ENCODE measurements around the gene MAPK10. TPM values are rescaled to one million over a fixed set of nuclear protein-coding genes. Genes with fewer than 3 reads are reported as not detected.

The MAPK10 gene
- total RNA-seq, 6 experiments from 2014 or later = 0.79 to 1.8 (median 1.1) TPM

DNA sequence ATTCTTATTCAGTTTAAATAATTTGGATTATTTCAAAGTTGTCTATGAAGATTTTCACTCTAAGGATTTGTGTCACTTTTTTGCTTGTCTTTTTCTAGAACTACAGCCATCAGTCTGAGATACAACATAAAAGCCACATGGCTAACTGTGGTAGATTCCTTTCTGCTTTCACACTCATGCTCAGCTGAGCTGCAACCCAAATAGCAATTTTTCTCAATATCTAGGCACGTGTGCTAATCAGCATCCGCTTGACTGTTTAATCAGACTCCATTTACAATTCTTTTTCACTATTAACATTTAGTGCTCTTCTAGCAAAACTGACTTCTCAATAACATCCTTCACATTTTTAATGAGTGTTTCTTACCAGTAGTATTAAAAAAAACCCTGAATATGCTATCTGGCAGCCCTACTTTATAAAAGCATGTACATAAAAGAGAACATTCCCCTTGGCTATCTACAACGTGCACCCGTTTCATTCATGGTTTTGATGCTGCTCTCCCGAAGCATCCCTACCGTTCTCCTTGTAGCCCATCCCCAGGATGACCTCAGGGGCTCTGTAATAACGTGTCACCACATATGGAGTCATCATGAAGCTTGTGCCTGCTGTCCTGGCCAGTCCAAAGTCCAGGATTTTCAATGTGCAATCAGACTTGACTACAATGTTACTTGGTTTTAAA, 259.2 kb downstream of the MAPK10 start:
- no peaks in the 10 kb centered on the region for H3K27me3 Mint-ChIP-seq (ENCODE audit: insufficient read depth)
- no peak overlapping the region for H3K4me3 Mint-ChIP-seq
- H3K9me3 Mint-ChIP-seq = no peaks in the 10 kb centered on the region
- no peaks in the 10 kb centered on the region for H3K36me3 Mint-ChIP-seq (ENCODE audit: low read depth)
- no peak overlapping the region for H3K27ac Mint-ChIP-seq
- no peak for DNase-seq
- peaks cover 5% of the 10 kb centered on the region; the same call in 1 of the 2 replicates for H3K4me1 Mint-ChIP-seq (ENCODE audit: low read depth)
- TF ChIP-seq, protein P1, sequence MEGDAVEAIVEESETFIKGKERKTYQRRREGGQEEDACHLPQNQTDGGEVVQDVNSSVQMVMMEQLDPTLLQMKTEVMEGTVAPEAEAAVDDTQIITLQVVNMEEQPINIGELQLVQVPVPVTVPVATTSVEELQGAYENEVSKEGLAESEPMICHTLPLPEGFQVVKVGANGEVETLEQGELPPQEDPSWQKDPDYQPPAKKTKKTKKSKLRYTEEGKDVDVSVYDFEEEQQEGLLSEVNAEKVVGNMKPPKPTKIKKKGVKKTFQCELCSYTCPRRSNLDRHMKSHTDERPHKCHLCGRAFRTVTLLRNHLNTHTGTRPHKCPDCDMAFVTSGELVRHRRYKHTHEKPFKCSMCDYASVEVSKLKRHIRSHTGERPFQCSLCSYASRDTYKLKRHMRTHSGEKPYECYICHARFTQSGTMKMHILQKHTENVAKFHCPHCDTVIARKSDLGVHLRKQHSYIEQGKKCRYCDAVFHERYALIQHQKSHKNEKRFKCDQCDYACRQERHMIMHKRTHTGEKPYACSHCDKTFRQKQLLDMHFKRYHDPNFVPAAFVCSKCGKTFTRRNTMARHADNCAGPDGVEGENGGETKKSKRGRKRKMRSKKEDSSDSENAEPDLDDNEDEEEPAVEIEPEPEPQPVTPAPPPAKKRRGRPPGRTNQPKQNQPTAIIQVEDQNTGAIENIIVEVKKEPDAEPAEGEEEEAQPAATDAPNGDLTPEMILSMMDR (IDR thresholded peaks at IDR 0.05) = no peak

- Mint-ChIP-seq H3K27ac (no peak overlapping the region), H3K36me3 (ENCODE audit: low read depth) (no peaks in the 10 kb centered on the region), H3K9me3 (no peaks in the 10 kb centered on the region), H3K27me3 (ENCODE audit: insufficient read depth) (no peaks in the 10 kb centered on the region), H3K4me3 (no peak overlapping the region), H3K4me1 (ENCODE audit: low read depth) (peaks cover 5% of the 10 kb centered on the region; the same call in 1 of the 2 replicates)
- DNase-seq = no peak
- TF ChIP-seq, protein P1 (IDR thresholded peaks at IDR 0.05) = no peak
Measured at GRCh38 chr4:86099348-86099747, 260.5 kb downstream of the MAPK10 start.

DNA sequence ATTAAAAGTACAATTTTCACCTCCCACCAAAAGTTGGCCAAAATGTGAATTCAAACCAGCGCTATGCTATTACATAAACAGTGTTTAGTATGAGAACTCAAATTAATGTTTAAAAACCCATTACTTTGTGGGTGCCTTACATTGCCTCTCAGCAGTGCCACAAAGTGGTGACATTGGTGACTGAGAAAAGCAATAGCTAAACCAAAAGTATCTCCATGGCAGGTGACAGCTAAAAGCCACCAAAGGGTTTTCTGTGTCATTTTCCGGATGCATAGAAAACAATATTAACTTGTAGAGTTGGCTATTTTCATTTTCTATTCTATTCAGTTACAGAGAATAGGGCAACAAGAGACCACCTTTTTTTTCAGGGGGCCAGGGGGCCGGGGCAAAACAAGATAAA, 261.2 kb downstream of the MAPK10 start:
- no peak for DNase-seq
- TF ChIP-seq, protein P1 (IDR thresholded peaks at IDR 0.05) = no peak
- Mint-ChIP-seq H3K27ac (no peak overlapping the region), H3K9me3 (no peaks in the 10 kb centered on the region), H3K36me3 (ENCODE audit: low read depth) (no peaks in the 10 kb centered on the region), H3K27me3 (ENCODE audit: insufficient read depth) (no peaks in the 10 kb centered on the region), H3K4me3 (no peak overlapping the region), H3K4me1 (ENCODE audit: low read depth) (peaks cover 5% of the 10 kb centered on the region; the same call in 1 of the 2 replicates)

DNA sequence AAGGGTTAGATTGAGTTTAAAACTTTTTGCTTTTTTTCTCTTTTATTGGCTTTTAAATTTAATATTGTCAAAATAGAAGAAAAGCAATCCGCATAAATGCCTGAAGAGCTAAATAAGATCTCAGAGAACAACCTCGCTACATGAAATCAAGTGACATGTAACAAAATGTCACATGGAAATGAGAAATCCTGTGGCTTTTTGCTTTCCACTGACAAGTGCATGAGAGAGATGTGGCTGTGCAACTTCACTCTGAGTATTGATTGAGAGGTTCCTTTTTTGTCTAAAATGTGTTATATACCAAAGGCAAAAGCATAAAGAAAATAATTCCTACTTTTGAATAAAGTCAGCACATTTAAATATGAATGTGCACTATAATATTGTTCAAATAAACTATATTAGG, 263.5 kb downstream of the MAPK10 start:
- Mint-ChIP-seq H3K36me3 (ENCODE audit: low read depth) (no peaks in the 10 kb centered on the region), H3K4me3 (no peak overlapping the region), H3K27ac (no peak overlapping the region), H3K27me3 (ENCODE audit: insufficient read depth) (no peaks in the 10 kb centered on the region), H3K9me3 (no peaks in the 10 kb centered on the region), H3K4me1 (ENCODE audit: low read depth) (peaks cover 16% of the 10 kb centered on the region)
- no peak for DNase-seq
- TF ChIP-seq, protein P1 (IDR thresholded peaks at IDR 0.05) = no peak

DNA sequence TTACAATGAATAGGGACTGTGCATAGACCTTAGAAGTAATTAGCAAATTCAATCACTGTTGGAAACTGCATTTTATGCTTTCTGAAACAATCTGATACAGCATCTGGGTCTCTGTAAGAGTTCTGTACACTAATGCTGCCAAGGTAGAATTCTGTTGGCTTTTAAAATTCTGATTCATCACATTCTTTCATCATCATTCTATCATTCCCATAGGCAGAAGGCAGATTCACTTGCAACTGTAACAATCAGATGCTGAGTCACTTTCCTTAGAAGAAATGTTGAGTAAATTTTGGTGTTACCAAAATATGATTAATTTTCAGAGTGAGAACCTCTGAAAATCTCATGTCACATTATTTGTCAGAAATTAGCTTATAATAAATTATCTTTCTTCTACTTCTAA, 267.2 kb downstream of the MAPK10 start:
- DNase-seq = peak; percentile 73
- no peaks in the 10 kb centered on the region for H3K36me3 Mint-ChIP-seq (ENCODE audit: low read depth)
- H3K4me3 Mint-ChIP-seq = no peak overlapping the region
- TF ChIP-seq, protein P1 (IDR thresholded peaks at IDR 0.05) = no peak
- peaks cover 11% of the 10 kb centered on the region for H3K4me1 Mint-ChIP-seq (ENCODE audit: low read depth)
- no peaks in the 10 kb centered on the region for H3K27me3 Mint-ChIP-seq (ENCODE audit: insufficient read depth)
- H3K27ac Mint-ChIP-seq = peak overlapping the region; percentile 17; the same call in 1 of the 2 replicates
- no peaks in the 10 kb centered on the region for H3K9me3 Mint-ChIP-seq
